K562 (cell line): Measurements from ENCODE around the gene CAMK2B.

Experiments used
- CXXC5 ChIP-seq: fragments of 250-450 bp; sonication (Bioruptor Pico); IDR thresholded peaks from 2 replicates; pipeline ENCODE4 v1.8.0; 2022; ENCODE audit warnings: inconsistent platforms, mild to moderate bottlenecking, moderate library complexity
- EP300 ChIP-seq: IDR thresholded peaks from 2 replicates; pipeline ENCODE4 v1.6.1; 2012; ENCODE audit warnings: low read length, improper control_type of control experiment
- EZH2 ChIP-seq: IDR thresholded peaks from 2 replicates; pipeline ENCODE4 v1.6.1; 2012; ENCODE audit warnings: low read depth, mild to moderate bottlenecking, inconsistent platforms, low read length, borderline replicate concordance
- LEF1 ChIP-seq: fragments of 450-650 bp; IDR thresholded peaks from 2 replicates; pipeline ENCODE4 v1.6.1; 2016; ENCODE audit warnings: mild to moderate bottlenecking
- NFYB ChIP-seq: IDR thresholded peaks from 2 replicates; pipeline ENCODE4 v1.6.1; 2011; ENCODE audit warnings: mild to moderate bottlenecking, moderate library complexity; ENCODE audit not compliant: insufficient read length; ENCODE audit errors: extremely low read depth
- POLR2A ChIP-seq: fragments of 450-650 bp; conservative IDR thresholded peaks from 2 replicates; pipeline ENCODE4 v1.6.1; 2016
- RNF2 ChIP-seq: sonication (generic); IDR thresholded peaks from 2 replicates; pipeline ENCODE4 v1.6.1; 2016
- TARDBP ChIP-seq: fragments of 450-650 bp; IDR thresholded peaks from 2 replicates; pipeline ENCODE4 v1.6.1; 2016
- TCF7 ChIP-seq: sonication (generic); IDR thresholded peaks from 2 replicates; pipeline ENCODE4 v1.6.1; 2016; ENCODE audit warnings: antibody characterized with exemption, borderline replicate concordance
- ZNF830 ChIP-seq: fragments of 250-450 bp; sonication (Bioruptor Pico); IDR thresholded peaks from 2 replicates; pipeline ENCODE4 v1.5.0; 2021; ENCODE audit warnings: mild to moderate bottlenecking
- TF ChIP-seq, protein P1 (sequence below), 3 experiments: IDR thresholded peaks in 2 of 3; conservative IDR thresholded peaks in 1 of 3; 2 replicates each; pipeline ENCODE4 v1.5.1; 2011 to 2012; ENCODE audit warnings: low read length in 3 of 3, mild to moderate bottlenecking in 3 of 3, control low read depth in 2 of 3, improper control_type of control experiment in 1 of 3, inconsistent platforms in 1 of 3, low read depth in 1 of 3, mixed read lengths in 1 of 3, moderate library complexity in 1 of 3; ENCODE audit not compliant: insufficient read depth in 2 of 3

DNA sequence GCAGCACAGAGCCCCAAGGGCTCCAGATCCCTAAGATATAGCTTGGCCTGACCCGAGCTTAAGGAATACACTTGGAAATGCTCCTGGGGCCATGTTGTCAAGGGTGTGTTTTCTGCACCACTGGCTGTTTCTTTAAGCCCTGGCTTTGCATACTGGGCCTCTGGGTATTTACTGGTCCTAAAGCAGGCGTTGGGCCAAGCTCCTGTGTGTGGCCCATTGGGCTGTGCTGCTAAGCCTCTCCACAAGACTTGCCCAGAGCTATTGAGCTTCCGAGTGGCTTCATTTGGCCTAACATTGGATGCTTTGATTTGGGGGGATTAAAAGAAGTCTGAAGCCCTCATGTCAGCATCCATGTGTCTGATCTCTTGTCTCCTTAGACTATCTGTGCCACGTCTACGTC is 119.4 kb downstream of the CAMK2B start:
- no peak for TF ChIP-seq EZH2
- TF ChIP-seq, protein P1, sequence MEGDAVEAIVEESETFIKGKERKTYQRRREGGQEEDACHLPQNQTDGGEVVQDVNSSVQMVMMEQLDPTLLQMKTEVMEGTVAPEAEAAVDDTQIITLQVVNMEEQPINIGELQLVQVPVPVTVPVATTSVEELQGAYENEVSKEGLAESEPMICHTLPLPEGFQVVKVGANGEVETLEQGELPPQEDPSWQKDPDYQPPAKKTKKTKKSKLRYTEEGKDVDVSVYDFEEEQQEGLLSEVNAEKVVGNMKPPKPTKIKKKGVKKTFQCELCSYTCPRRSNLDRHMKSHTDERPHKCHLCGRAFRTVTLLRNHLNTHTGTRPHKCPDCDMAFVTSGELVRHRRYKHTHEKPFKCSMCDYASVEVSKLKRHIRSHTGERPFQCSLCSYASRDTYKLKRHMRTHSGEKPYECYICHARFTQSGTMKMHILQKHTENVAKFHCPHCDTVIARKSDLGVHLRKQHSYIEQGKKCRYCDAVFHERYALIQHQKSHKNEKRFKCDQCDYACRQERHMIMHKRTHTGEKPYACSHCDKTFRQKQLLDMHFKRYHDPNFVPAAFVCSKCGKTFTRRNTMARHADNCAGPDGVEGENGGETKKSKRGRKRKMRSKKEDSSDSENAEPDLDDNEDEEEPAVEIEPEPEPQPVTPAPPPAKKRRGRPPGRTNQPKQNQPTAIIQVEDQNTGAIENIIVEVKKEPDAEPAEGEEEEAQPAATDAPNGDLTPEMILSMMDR (IDR thresholded peaks at IDR 0.05 in 2 of 3, conservative IDR thresholded peaks at IDR 0.05 in 1 of 3; ENCODE audit: insufficient read depth in 2 of 3, low read depth in 1 of 3, low read length in 3 of 3), result no peak
- no peak for TF ChIP-seq POLR2A
- TF ChIP-seq LEF1, result no peak
- no peak for TF ChIP-seq NFYB
- TF ChIP-seq TARDBP, result no peak
- TF ChIP-seq ZNF830 (CRISPR knock-in tag), result no peak
- TF ChIP-seq EP300, result no peak
- no peak for TF ChIP-seq RNF2
- TF ChIP-seq CXXC5, result no peak
- TF ChIP-seq TCF7, result no peak
